H1 (cell line): Measurements from ENCODE around the gene TGM4. TPM values are rescaled to one million over a fixed set of nuclear protein-coding genes. Genes with fewer than 3 reads are reported as not detected.

ENCODE experiments used
- CTCF ChIA-PET: fragments of 300-600 bp; sonication (Branson Sonifier 250); formaldehyde crosslinking; loops from one replicate; lab custom pipeline; 2021; ENCODE audit not compliant: partially characterized antibody; lab: Charles Lee
- POLR2A ChIA-PET: fragments of 300-600 bp; sonication (Branson Sonifier 250); formaldehyde crosslinking; loops from one replicate; lab custom pipeline; 2021; ENCODE audit warnings: inconsistent platforms; ENCODE audit not compliant: partially characterized antibody; lab: Charles Lee
- DNase-seq, 2 experiments: peaks; one replicate each; pipeline versions ENCODE4 v3.0.0 to v3.0.0-alpha.2; 2010 to 2022; ENCODE audit warnings: low spot score in 2 of 2, low read depth in 1 of 2, mixed read lengths in 1 of 2
- FAIRE-seq: peaks from 2 replicates; lab custom pipeline; 2011; peaks lifted over from hg19 to GRCh38; lab: Jason Lieb, UNC
- H2AFZ ChIP-seq: 2 replicates; pipeline ENCODE4 v1.8.1; 2012; ENCODE audit warnings: low read length, inconsistent platforms
- H2AK5ac ChIP-seq: 2 replicates; pipeline ENCODE4 v1.6.1; 2013; ENCODE audit warnings: low read depth, low read length
- H2BK120ac ChIP-seq: replicated peaks from 2 replicates; pipeline ENCODE3; 2013; ENCODE audit warnings: low read depth, low read length, inconsistent platforms
- H2BK12ac ChIP-seq: 2 replicates; pipeline ENCODE4 v1.6.1; 2013; ENCODE audit warnings: low read depth, low read length
- H2BK15ac ChIP-seq: 2 replicates; pipeline ENCODE4 v1.6.1; 2013; ENCODE audit warnings: low read length
- H2BK20ac ChIP-seq: 2 replicates; pipeline ENCODE4 v1.6.1; 2013; ENCODE audit warnings: low read length
- H2BK5ac ChIP-seq: 2 replicates; pipeline ENCODE4 v1.6.1; 2013; ENCODE audit warnings: low read depth, low read length
- H3K14ac ChIP-seq: 2 replicates; pipeline ENCODE4 v1.6.1; 2013; ENCODE audit warnings: inconsistent platforms; ENCODE audit not compliant: insufficient read length
- H3K18ac ChIP-seq: 2 replicates; pipeline ENCODE4 v1.6.1; 2013; ENCODE audit warnings: low read length; ENCODE audit errors: extremely low read depth
- H3K23ac ChIP-seq: 2 replicates; pipeline ENCODE4 v1.6.1; 2013; ENCODE audit warnings: inconsistent platforms; ENCODE audit not compliant: insufficient read length
- H3K23me2 ChIP-seq: 2 replicates; pipeline ENCODE4 v1.6.1; 2013; ENCODE audit warnings: low read depth, low read length
- H3K27ac ChIP-seq: 2 replicates; pipeline ENCODE4 v1.6.1; 2011; ENCODE audit warnings: low read depth, low read length, inconsistent platforms
- H3K27me3 ChIP-seq, 4 experiments: replicated peaks in 1 of 4; 1 replicate in 1 of 4; 2 replicates in 3 of 4; pipeline versions ENCODE4 v1.6.1 to v1.8.1; 2011 to 2013; ENCODE audit warnings: low read length in 3 of 4, mild to moderate bottlenecking in 3 of 4, inconsistent platforms in 2 of 4, mixed read lengths in 2 of 4, moderate library complexity in 1 of 4; ENCODE audit not compliant: control insufficient read depth in 3 of 4, insufficient read depth in 3 of 4; ENCODE audit errors: extremely low read depth in 1 of 4
- H3K36me3 ChIP-seq, 4 experiments: 2 replicates each; pipeline versions ENCODE4 v1.6.1 to v1.8.1; 2011 to 2013; ENCODE audit warnings: mild to moderate bottlenecking in 4 of 4, low read length in 3 of 4, moderate library complexity in 2 of 4, control low read depth in 1 of 4, inconsistent platforms in 1 of 4; ENCODE audit not compliant: insufficient read depth in 4 of 4, control insufficient read depth in 2 of 4
- H3K4ac ChIP-seq: replicated peaks from 2 replicates; pipeline ENCODE3; 2013; ENCODE audit warnings: low read length, low read depth, mixed read lengths, inconsistent platforms; ENCODE audit not compliant: insufficient read length
- H3K4me1 ChIP-seq, 4 experiments: replicated peaks in 1 of 4; 1 replicate in 1 of 4; 2 replicates in 3 of 4; pipeline versions ENCODE4 v1.6.1 to v1.8.1; 2011 to 2013; ENCODE audit warnings: low read length in 3 of 4, inconsistent platforms in 2 of 4, mixed read lengths in 1 of 4; ENCODE audit not compliant: insufficient read depth in 4 of 4, control insufficient read depth in 3 of 4
- H3K4me2 ChIP-seq, 2 experiments: 2 replicates each; pipeline versions ENCODE4 v1.6.1 to v1.8.1; 2011 to 2013; ENCODE audit warnings: low read depth in 2 of 2, low read length in 2 of 2, control low read depth in 1 of 2, inconsistent platforms in 1 of 2, mild to moderate bottlenecking in 1 of 2; ENCODE audit not compliant: insufficient read depth in 1 of 2
- H3K4me3 ChIP-seq, 4 experiments: fragments of 200-600, 300-600 bp in 1 of 4; sonication (generic), shearing (Covaris generic), sonication (Bioruptor Twin) in 1 of 4; 2 replicates each; pipeline versions ENCODE4 v1.5.1 to v1.8.1; 2011 to 2016; ENCODE audit warnings: low read length in 4 of 4, low read depth in 3 of 4, control low read depth in 2 of 4, inconsistent platforms in 2 of 4, mild to moderate bottlenecking in 2 of 4, mixed read lengths in 1 of 4, moderate library complexity in 1 of 4; ENCODE audit not compliant: insufficient read depth in 2 of 4; ENCODE audit errors: extremely low read depth in 1 of 4
- H3K56ac ChIP-seq: replicated peaks from 2 replicates; pipeline ENCODE3; 2013; ENCODE audit warnings: low read depth, mild to moderate bottlenecking, mixed read lengths, low read length, inconsistent platforms; ENCODE audit not compliant: insufficient read length
- H3K79me1 ChIP-seq: 2 replicates; pipeline ENCODE4 v1.6.1; 2013; ENCODE audit warnings: low read depth, low read length, control low read depth
- H3K79me2 ChIP-seq, 2 experiments: 2 replicates each; pipeline versions ENCODE4 v1.6.1 to v1.8.1; 2012 to 2013; ENCODE audit warnings: low read length in 2 of 2, mild to moderate bottlenecking in 2 of 2, inconsistent platforms in 1 of 2; ENCODE audit not compliant: insufficient read depth in 2 of 2, control insufficient read depth in 1 of 2
- H3K9ac ChIP-seq, 4 experiments: replicated peaks in 1 of 4; 1 replicate in 1 of 4; 2 replicates in 3 of 4; pipeline versions ENCODE4 v1.6.1 to v1.8.1; 2011 to 2013; ENCODE audit warnings: low read depth in 3 of 4, low read length in 3 of 4, control low read depth in 2 of 4, mild to moderate bottlenecking in 2 of 4, moderate library complexity in 2 of 4, inconsistent platforms in 1 of 4; ENCODE audit errors: extremely low read depth in 1 of 4
- H3K9me3 ChIP-seq, 2 experiments: 2 replicates each; pipeline versions ENCODE4 v1.6.1 to v1.8.1; 2012 to 2013; ENCODE audit warnings: mild to moderate bottlenecking in 2 of 2, moderate library complexity in 2 of 2, control low read depth in 1 of 2, inconsistent platforms in 1 of 2, low read depth in 1 of 2, low read length in 1 of 2, mixed read lengths in 1 of 2; ENCODE audit not compliant: insufficient read depth in 2 of 2
- H4K20me1 ChIP-seq, 2 experiments: replicated peaks in 1 of 2; 2 replicates each; pipeline versions ENCODE3 to v1.8.1; 2011 to 2013; ENCODE audit warnings: inconsistent platforms in 2 of 2, low read length in 2 of 2, mild to moderate bottlenecking in 1 of 2; ENCODE audit not compliant: insufficient read depth in 2 of 2, control insufficient read depth in 1 of 2
- H4K5ac ChIP-seq: 2 replicates; pipeline ENCODE4 v1.6.1; 2013; ENCODE audit warnings: low read length, low read depth, mixed read lengths, inconsistent platforms; ENCODE audit not compliant: insufficient read length
- H4K8ac ChIP-seq: 2 replicates; pipeline ENCODE4 v1.8.0; 2013; ENCODE audit warnings: mild to moderate bottlenecking, moderate library complexity, low read length, inconsistent platforms; ENCODE audit not compliant: insufficient read depth; ENCODE audit errors: extremely low read depth
- H4K91ac ChIP-seq: replicated peaks from 2 replicates; pipeline ENCODE3; 2013; ENCODE audit warnings: low read length, mixed read lengths, inconsistent platforms; ENCODE audit not compliant: insufficient read length
- E2F6 ChIP-seq: IDR thresholded peaks from 2 replicates; pipeline ENCODE4 v1.6.1; 2012; ENCODE audit warnings: inconsistent platforms
- TCF12 ChIP-seq: IDR thresholded peaks from 2 replicates; pipeline ENCODE4 v1.6.1; 2011; ENCODE audit warnings: low read depth, mild to moderate bottlenecking, low read length
- WGBS, 2 experiments: shearing (Covaris generic) in 1 of 2; methylation state at CpG; one replicate each; pipeline versions ENCODE4 v1.1.6 to v1.1.7; 2013 to 2015; ENCODE audit warnings: low lambda C conversion rate in 2 of 2, mixed read lengths in 2 of 2, inconsistent platforms in 1 of 2, low coverage in 1 of 2, missing lambda C conversion rate in 1 of 2; ENCODE audit not compliant: insufficient replicate concordance in 2 of 2, insufficient coverage in 1 of 2, insufficient read length in 1 of 2; ENCODE audit errors: extremely low coverage in 1 of 2, missing lambda C conversion rate in 1 of 2; 5-methylcytosine and 5-hydroxymethylcytosine counted together
- polyA plus RNA-seq, 7 experiments: library from polyadenylated mRNA; depleted of rRNA in 3 of 7; stranded (reverse) in 5 of 7; unstranded in 2 of 7; fragments of >200 nt in 5 of 7; fragments of 200-250 nt in 2 of 7; gene quantifications; 1 replicate in 5 of 7; 2 replicates in 1 of 7; 4 replicates in 1 of 7; pipeline versions ENCODE4 v1.2.1 to v1.2.3, GENCODE V29; 2011 to 2013; ENCODE audit warnings: missing spikeins in 2 of 7, mixed read lengths in 2 of 7
- total RNA-seq: library from RNA; stranded (reverse); fragmentation: NEBNext Ultra II Directional; extraction: Animal tissue kit (Norgen Biotek cat#: 25700); gene quantifications from 2 replicates; pipeline ENCODE4 v1.2.1, GENCODE V29; 2021

Gene TGM4
- total and polyA plus RNA-seq, 2 of the 8 experiments (the other 6 are each of a cell fraction or from before 2014, with no cell fraction given): 0.02 TPM; not detected in 1

- H2BK120ac ChIP-seq: no peak overlapping the region
- no peak overlapping the region for H3K4me2 ChIP-seq
- H3K4me3 ChIP-seq: no peak overlapping the region
- H3K23ac ChIP-seq: no peak overlapping the region
- peaks cover 0 to 2% (median 0%) of the 10 kb centered on the region in 4 experiments; a peak in 2 of 7 replicates for H3K4me1 ChIP-seq
- H4K20me1 ChIP-seq: no peaks in the 10 kb centered on the region
- no peak overlapping the region for H3K4ac ChIP-seq
- DNase-seq (no peak), FAIRE-seq (no peak)
- H3K18ac ChIP-seq: no peak overlapping the region
- peaks cover 4 to 8% of the 10 kb centered on the region in 2 experiments; a peak in 2 of 4 replicates for H3K9me3 ChIP-seq
- ChIA-PET CTCF (interaction anchor here (3.4 kb wide), 1 partner anchor 13 kb away, joined by 17 read pairs; the partner anchor contains the start of gene TGM4), POLR2A (interaction anchor here (1.4 to 2.2 kb wide), 2 partner anchors 12 to 28 kb away, joined by 5 read pairs; no protein-coding TSS in a partner anchor)
- H3K79me1 ChIP-seq: no peaks in the 10 kb centered on the region
- no peak overlapping the region for H3K56ac ChIP-seq
- H2BK5ac ChIP-seq: no peak overlapping the region
- no peak overlapping the region for H2AK5ac ChIP-seq
- H3K14ac ChIP-seq: no peak overlapping the region
- no peak overlapping the region for H2BK15ac ChIP-seq
- H3K36me3 ChIP-seq: no peaks in the 10 kb centered on the region
- no peak overlapping the region for H2BK20ac ChIP-seq
- no peak for TF ChIP-seq TCF12
- TF ChIP-seq E2F6: no peak
- H3K27me3 ChIP-seq: no peaks in the 10 kb centered on the region
- H4K5ac ChIP-seq: no peak overlapping the region
- no peak overlapping the region for H4K91ac ChIP-seq
- no peak overlapping the region for H4K8ac ChIP-seq
- H2BK12ac ChIP-seq: no peak overlapping the region
- WGBS, 2 experiments: 90% methylated on average over 4 of the region's 4 CpGs; no CpG with 5 or more reads in 1 of the 2 experiments
- H3K23me2 ChIP-seq: no peaks in the 10 kb centered on the region; the same call in 1 of the 2 replicates
- H3K9ac ChIP-seq: no peak overlapping the region
- H3K27ac ChIP-seq: no peak overlapping the region
- H3K79me2 ChIP-seq: no peaks in the 10 kb centered on the region
- H2AFZ ChIP-seq: no peak overlapping the region
These were observed 11.2 kb downstream of the TGM4 start for GRCh38 chr3:44885618-44886017.
